Progenitor cell of endocrine pancreas (in vitro differentiated cells): ENCODE data around the gene DENND11. TPM values are rescaled to one million over a fixed set of nuclear protein-coding genes. Genes with fewer than 3 reads are reported as not detected.
A peak's percentile ranks its signal among the peaks of the same experiment; 100 is the strongest.

Experiments
- DNase-seq: peaks from one replicate; pipeline ENCODE4 v3.0.0; 2021; ENCODE audit warnings: low spot score; ENCODE audit not compliant: unreplicated experiment
- H3K27ac Mint-ChIP-seq: 2 replicates; pipeline ENCODE4 v1.8.0; 2021; ENCODE audit warnings: mild to moderate bottlenecking, moderate library complexity, mixed read lengths
- H3K27me3 Mint-ChIP-seq: 2 replicates; pipeline ENCODE4 v1.8.0; 2021; ENCODE audit warnings: mixed read lengths
- H3K36me3 Mint-ChIP-seq: 2 replicates; pipeline ENCODE4 v1.8.0; 2022; ENCODE audit warnings: mixed read lengths; ENCODE audit not compliant: insufficient read depth
- H3K4me1 Mint-ChIP-seq: 2 replicates; pipeline ENCODE4 v1.8.0; 2021; ENCODE audit warnings: low read depth, mixed read lengths
- H3K4me3 Mint-ChIP-seq: 2 replicates; pipeline ENCODE4 v1.8.0; 2021; ENCODE audit warnings: low read depth, mild to moderate bottlenecking, moderate library complexity, mixed read lengths
- H3K9me3 Mint-ChIP-seq: 2 replicates; pipeline ENCODE4 v1.8.0; 2021; ENCODE audit warnings: low read depth, mixed read lengths
- total RNA-seq: library from RNA; stranded (reverse); gene quantifications from 2 replicates; pipeline ENCODE4 v1.2.1, GENCODE V29; 2021
- TF ChIP-seq, protein P1 (sequence below): fragments of 200-600 bp; sonication (generic); IDR thresholded peaks from one replicate; pipeline ENCODE4 v1.5.0; 2021; ENCODE audit warnings: antibody characterized with exemption, mild to moderate bottlenecking; ENCODE audit not compliant: unreplicated experiment

The DENND11 gene
- total RNA-seq, 1 donor from 2014 or later = 52.3 TPM

DNA sequence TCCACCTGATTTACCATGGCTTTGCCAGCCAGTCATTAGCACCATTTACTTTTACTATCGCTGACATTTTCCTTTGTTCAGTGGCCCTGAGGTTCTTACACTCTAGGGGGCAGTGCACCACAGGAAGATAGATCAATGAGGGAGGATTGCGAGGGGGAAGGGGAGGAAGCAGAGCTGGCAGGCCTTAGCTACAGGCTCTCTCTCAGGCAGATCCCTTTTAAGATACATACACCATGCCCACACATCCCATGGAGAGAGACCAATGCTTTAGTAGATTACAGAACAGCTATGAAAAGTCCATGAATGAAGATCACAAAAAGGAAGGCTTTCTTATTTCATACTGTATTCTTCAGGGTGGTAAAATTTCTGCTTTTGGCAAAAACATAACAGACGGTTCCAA, 47.4 kb downstream of the DENND11 start:
- H3K27me3 Mint-ChIP-seq = no peaks in the 10 kb centered on the region
- peak overlapping the region; percentile 84 for H3K27ac Mint-ChIP-seq
- peaks cover 11% of the 10 kb centered on the region for H3K4me1 Mint-ChIP-seq
- H3K4me3 Mint-ChIP-seq = no peak overlapping the region
- peaks cover 6% of the 10 kb centered on the region for H3K36me3 Mint-ChIP-seq
- DNase-seq = peak; percentile 43
- TF ChIP-seq, protein P1, sequence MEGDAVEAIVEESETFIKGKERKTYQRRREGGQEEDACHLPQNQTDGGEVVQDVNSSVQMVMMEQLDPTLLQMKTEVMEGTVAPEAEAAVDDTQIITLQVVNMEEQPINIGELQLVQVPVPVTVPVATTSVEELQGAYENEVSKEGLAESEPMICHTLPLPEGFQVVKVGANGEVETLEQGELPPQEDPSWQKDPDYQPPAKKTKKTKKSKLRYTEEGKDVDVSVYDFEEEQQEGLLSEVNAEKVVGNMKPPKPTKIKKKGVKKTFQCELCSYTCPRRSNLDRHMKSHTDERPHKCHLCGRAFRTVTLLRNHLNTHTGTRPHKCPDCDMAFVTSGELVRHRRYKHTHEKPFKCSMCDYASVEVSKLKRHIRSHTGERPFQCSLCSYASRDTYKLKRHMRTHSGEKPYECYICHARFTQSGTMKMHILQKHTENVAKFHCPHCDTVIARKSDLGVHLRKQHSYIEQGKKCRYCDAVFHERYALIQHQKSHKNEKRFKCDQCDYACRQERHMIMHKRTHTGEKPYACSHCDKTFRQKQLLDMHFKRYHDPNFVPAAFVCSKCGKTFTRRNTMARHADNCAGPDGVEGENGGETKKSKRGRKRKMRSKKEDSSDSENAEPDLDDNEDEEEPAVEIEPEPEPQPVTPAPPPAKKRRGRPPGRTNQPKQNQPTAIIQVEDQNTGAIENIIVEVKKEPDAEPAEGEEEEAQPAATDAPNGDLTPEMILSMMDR = peak; percentile 80
- H3K9me3 Mint-ChIP-seq = no peaks in the 10 kb centered on the region

DNA sequence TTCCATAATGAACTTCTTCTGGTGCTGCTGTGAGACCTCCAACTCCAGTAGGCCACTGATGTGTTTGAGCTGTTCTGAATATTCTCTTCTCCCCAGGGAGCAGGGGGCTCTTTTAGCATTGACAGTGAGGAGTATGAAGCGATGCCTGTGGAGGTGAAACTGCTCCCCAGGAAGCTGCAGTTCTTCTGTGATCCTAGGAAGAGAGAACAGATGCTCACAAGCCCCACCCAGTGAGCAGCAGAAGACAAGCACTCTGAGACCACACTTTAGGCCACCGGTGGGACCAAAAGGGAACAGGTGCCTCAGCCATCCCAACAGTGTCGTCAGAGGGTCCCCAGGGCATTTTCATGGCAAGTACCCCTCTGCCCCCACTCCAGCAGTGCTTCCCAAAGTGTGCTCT, 49.3 kb downstream of the DENND11 start:
- Mint-ChIP-seq H3K9me3 (no peaks in the 10 kb centered on the region), H3K4me3 (no peak overlapping the region), H3K36me3 (peaks cover 5% of the 10 kb centered on the region), H3K27ac (peak overlapping the region; percentile 59), H3K27me3 (no peaks in the 10 kb centered on the region), H3K4me1 (peaks cover 11% of the 10 kb centered on the region)
- no peak for DNase-seq
- TF ChIP-seq, protein P1 = no peak

Other genes with a start within 250 kb of the DENND11 start
- gene AGK, start 150.8 kb downstream of the DENND11 start, total RNA-seq = 25.6 and 30.0 TPM in 2 replicates
- 0.16 and 0.36 TPM in 2 replicates for gene WEE2, start 6.2 kb upstream of the DENND11 start, total RNA-seq
- gene SSBP1, start 36.2 kb upstream of the DENND11 start, total RNA-seq = 129 and 132 TPM in 2 replicates
- 3.1 and 3.9 TPM in 2 replicates for gene TAS2R3, start 61.9 kb upstream of the DENND11 start, total RNA-seq
- gene TAS2R4, start 74.5 kb upstream of the DENND11 start, total RNA-seq = 2.4 and 3.7 TPM in 2 replicates
- gene TAS2R5, start 88.1 kb upstream of the DENND11 start, total RNA-seq = 5.0 and 6.4 TPM in 2 replicates
- not detected in 2 replicates for gene PRSS37, start 139.3 kb upstream of the DENND11 start, total RNA-seq
- gene OR9A4, start 214.2 kb upstream of the DENND11 start, total RNA-seq = 0.31 TPM in 1 of 2 replicates, not detected in the other
- not detected in 2 replicates for gene CLEC5A, start 244.8 kb upstream of the DENND11 start, total RNA-seq